Nephron (organoid): ENCODE data around the gene MKNK1.

ENCODE experiments used
- H3K27ac Mint-ChIP-seq, 3 experiments: 2 replicates each; pipeline ENCODE4 v1.8.0; 2020; ENCODE audit warnings: mixed read lengths in 3 of 3, mild to moderate bottlenecking in 2 of 3, moderate library complexity in 1 of 3
- H3K27me3 Mint-ChIP-seq: 2 replicates; pipeline ENCODE4 v1.8.0; 2021; ENCODE audit warnings: low read depth, mild to moderate bottlenecking, moderate library complexity, mixed read lengths
- H3K36me3 Mint-ChIP-seq: 2 replicates; pipeline ENCODE4 v1.8.0; 2020; ENCODE audit warnings: low read depth, mixed read lengths
- H3K4me1 Mint-ChIP-seq: 2 replicates; pipeline ENCODE4 v1.8.0; 2020; ENCODE audit warnings: mixed read lengths
- H3K4me3 Mint-ChIP-seq, 3 experiments: 2 replicates each; pipeline ENCODE4 v1.8.0; 2020; ENCODE audit warnings: mild to moderate bottlenecking in 3 of 3, mixed read lengths in 3 of 3, moderate library complexity in 2 of 3
- H3K9me3 Mint-ChIP-seq: 2 replicates; pipeline ENCODE4 v1.8.0; 2020; ENCODE audit warnings: mixed read lengths
- TF ChIP-seq, protein P1 (sequence below), 3 experiments: fragments of 200-600 bp; sonication (generic); IDR thresholded peaks; one replicate each; pipeline ENCODE4 v1.5.0; 2021; ENCODE audit warnings: antibody characterized with exemption in 3 of 3; ENCODE audit not compliant: unreplicated experiment in 3 of 3

The MKNK1 gene

DNA sequence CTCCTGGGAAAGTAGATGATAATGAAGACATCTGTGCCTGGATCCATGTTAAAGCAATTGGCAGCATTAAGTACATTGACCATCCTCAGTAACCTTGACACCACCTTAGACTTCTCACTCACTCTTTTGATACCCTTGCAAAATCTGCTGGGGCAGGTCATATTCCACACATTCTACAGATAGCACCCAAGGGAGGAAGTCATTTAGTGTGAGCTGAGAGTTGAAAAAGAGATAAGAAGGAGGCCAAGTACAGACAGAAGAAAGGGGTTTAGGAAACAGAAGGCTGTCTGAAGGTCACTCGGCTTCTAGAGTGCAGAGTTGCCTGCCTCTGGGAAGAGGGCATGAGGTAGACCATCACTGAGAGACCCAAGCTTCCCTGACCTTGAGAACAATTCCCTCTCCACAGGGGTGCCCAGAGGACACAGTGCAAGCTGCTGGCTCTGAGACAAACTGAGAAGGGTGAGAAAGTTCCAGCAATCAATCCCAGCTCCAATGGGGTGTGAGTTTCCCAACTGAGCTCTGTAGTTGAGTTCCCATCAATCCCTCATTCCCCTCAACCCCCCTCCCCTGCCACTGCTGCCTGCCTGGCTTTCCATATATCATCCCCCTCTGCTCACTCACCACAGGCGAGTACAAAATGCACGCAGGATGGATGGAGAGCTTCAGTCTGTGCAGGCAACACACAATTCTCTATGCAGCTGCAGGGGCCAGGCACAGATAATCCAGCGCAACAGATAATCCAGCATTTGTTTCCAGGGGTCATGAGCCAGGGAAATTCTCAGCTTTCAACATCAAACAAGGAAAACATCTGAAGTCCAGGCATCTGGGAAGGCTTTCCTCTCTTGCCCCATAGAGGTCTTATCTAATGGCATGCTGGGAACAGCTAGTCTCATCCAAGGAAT, 19.9 kb upstream of the MKNK1 start:
- TF ChIP-seq, protein P1, sequence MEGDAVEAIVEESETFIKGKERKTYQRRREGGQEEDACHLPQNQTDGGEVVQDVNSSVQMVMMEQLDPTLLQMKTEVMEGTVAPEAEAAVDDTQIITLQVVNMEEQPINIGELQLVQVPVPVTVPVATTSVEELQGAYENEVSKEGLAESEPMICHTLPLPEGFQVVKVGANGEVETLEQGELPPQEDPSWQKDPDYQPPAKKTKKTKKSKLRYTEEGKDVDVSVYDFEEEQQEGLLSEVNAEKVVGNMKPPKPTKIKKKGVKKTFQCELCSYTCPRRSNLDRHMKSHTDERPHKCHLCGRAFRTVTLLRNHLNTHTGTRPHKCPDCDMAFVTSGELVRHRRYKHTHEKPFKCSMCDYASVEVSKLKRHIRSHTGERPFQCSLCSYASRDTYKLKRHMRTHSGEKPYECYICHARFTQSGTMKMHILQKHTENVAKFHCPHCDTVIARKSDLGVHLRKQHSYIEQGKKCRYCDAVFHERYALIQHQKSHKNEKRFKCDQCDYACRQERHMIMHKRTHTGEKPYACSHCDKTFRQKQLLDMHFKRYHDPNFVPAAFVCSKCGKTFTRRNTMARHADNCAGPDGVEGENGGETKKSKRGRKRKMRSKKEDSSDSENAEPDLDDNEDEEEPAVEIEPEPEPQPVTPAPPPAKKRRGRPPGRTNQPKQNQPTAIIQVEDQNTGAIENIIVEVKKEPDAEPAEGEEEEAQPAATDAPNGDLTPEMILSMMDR (IDR thresholded peaks at IDR 0.05; ENCODE audit: unreplicated experiment in 3 of 3): no peak
- peak overlapping the region; percentile 2 to 42 (median 38) for H3K27ac Mint-ChIP-seq
- H3K27me3 Mint-ChIP-seq: peaks cover 6% of the 10 kb centered on the region
- H3K9me3 Mint-ChIP-seq: no peaks in the 10 kb centered on the region
- no peak overlapping the region for H3K4me3 Mint-ChIP-seq
- peaks cover 6% of the 10 kb centered on the region for H3K36me3 Mint-ChIP-seq
- H3K4me1 Mint-ChIP-seq: peaks cover 16% of the 10 kb centered on the region

DNA sequence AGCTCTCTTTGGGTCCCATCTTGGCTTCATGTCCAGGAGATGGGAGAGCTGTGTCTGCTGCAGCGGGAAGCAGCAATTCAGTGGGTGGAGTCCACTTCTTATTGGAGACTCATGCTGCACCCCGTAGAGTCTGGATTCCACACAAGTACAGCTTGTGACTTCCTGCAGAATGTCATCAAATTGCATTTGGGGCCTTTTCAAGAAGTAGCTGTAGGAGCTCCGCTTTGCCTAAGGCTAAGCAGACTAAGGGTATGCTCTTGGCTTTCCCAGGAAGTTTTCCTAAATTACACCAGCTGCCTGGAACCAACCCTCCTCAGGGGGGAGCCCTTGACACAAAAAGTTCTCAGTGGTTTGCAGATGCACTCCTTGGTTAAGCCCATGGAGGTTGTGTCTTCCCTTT, 18.3 kb upstream of the MKNK1 start:
- Mint-ChIP-seq H3K27ac (peak overlapping the region in 2 of 3 experiments; percentile 41 to 79), H3K4me3 (no peak overlapping the region)
- TF ChIP-seq, protein P1 (IDR thresholded peaks at IDR 0.05; ENCODE audit: unreplicated experiment in 3 of 3): no peak

DNA sequence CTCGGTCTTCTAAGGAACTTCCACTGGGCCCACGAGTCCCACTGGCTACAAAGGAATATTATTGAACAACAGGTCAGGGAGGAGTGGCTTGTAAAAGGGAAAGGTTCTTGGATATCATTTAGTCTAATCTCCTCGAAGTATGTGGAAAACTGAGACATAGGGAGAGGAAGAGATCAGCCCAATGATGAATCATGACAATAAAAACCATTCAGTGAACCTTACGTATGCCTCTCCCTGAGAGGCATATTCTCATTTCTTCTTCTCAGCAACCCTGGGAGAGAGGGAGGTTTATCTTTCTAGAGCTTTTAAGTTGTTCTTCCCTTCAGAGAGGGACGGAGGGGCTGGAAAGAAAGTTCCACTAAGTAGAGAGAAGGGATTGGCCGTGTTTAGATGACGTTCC, 17.9 kb upstream of the MKNK1 start:
- TF ChIP-seq, protein P1 (IDR thresholded peaks at IDR 0.05; ENCODE audit: unreplicated experiment in 3 of 3): no peak
- peaks cover 6% of the 10 kb centered on the region for H3K27me3 Mint-ChIP-seq

More for the DNA sequence above, 18.3 kb upstream of the MKNK1 start:
- Mint-ChIP-seq H3K9me3 (no peaks in the 10 kb centered on the region), H3K36me3 (no peaks in the 10 kb centered on the region), H3K4me1 (peaks cover 17% of the 10 kb centered on the region), H3K27me3 (peaks cover 6% of the 10 kb centered on the region)

DNA sequence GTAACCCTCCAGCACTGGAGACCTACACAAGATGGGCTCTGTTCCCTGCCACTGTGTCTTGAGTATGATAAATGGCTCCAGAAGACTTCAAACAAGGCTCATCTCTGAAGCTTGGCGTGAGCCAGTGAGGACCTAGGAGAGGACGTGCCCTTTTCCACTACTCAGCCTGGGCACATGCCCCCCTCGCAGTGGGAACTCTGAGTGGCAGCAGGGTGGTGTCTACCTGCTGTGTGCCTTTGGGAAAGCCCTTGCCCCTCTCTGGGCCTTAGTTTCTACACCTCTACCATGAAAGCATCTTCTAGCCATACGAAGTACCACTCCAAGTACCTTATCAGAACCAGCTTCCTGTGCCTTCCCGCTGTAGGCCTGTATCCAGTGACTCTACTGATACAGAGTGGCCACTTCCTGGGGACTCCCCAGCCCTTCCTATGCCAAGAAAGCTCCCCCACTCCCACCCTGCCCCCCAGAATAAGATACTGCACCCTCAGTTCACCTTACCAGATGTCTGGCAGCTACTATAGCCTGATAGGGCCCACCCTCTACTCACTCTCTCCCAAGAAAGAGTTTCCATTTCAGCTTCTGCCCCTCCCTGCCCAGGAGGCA, 15.7 kb upstream of the MKNK1 start:
- Mint-ChIP-seq H3K27ac (no peak overlapping the region), H3K4me1 (peaks cover 35% of the 10 kb centered on the region), H3K9me3 (no peaks in the 10 kb centered on the region), H3K4me3 (no peak overlapping the region), H3K36me3 (no peaks in the 10 kb centered on the region), H3K27me3 (peaks cover 6% of the 10 kb centered on the region)
- TF ChIP-seq, protein P1 (IDR thresholded peaks at IDR 0.05; ENCODE audit: unreplicated experiment in 3 of 3): no peak

More for the DNA sequence above, 17.9 kb upstream of the MKNK1 start:
- peaks cover 21% of the 10 kb centered on the region for H3K4me1 Mint-ChIP-seq
- peak overlapping the region in 2 of 3 experiments; percentile 41 to 79 for H3K27ac Mint-ChIP-seq
- H3K9me3 Mint-ChIP-seq: no peaks in the 10 kb centered on the region
- H3K36me3 Mint-ChIP-seq: no peaks in the 10 kb centered on the region
- H3K4me3 Mint-ChIP-seq: no peak overlapping the region

DNA sequence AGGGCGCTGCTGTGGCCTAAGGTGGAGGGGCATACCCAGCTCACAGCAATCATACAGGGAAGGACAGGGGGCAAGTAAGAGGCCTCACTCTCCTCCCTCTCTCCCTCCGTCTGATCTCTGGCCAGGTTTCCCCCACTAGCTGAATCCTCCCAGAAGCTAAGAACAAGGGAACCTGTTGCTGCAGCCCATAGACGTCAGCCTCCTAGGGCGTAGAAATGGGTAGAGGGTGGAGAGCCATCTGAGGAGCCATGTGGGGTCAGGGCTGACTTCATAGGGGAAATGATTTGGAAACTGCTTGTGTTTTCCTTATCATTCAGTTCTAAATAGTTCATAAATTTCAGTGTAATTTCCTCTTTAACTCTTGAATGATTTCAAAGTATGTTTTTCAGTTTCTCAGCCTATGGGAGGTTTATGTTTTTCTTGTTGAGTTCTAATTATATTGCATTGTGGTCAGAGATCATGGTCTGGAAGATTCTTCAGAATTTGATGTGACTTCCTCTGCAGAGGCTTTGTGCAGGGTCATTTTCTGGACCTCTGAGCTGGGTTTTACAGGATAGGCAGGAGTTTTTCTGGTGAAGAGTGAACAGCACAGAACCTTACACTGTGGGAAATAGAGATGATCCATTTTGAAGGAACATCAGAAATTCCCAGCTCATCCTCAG, 14.8 kb upstream of the MKNK1 start:
- peaks cover 6% of the 10 kb centered on the region for H3K27me3 Mint-ChIP-seq
- TF ChIP-seq, protein P1 (IDR thresholded peaks at IDR 0.05; ENCODE audit: unreplicated experiment in 3 of 3): no peak
- H3K36me3 Mint-ChIP-seq: no peaks in the 10 kb centered on the region
- peaks cover 31% of the 10 kb centered on the region for H3K4me1 Mint-ChIP-seq
- H3K9me3 Mint-ChIP-seq: no peaks in the 10 kb centered on the region
- H3K4me3 Mint-ChIP-seq: peak overlapping the region in 2 of 3 experiments; percentile 11 to 43
- H3K27ac Mint-ChIP-seq: peak overlapping the region in 1 of 3 experiments; percentile 28
